Kidney glomerular epithelial cell (primary cell): ENCODE data around the gene WDR11.

Source experiments
- DNase-seq: peaks from one replicate; lab custom pipeline; 2025; lab: John Stamatoyannopoulos, UW

The WDR11 gene

DNA sequence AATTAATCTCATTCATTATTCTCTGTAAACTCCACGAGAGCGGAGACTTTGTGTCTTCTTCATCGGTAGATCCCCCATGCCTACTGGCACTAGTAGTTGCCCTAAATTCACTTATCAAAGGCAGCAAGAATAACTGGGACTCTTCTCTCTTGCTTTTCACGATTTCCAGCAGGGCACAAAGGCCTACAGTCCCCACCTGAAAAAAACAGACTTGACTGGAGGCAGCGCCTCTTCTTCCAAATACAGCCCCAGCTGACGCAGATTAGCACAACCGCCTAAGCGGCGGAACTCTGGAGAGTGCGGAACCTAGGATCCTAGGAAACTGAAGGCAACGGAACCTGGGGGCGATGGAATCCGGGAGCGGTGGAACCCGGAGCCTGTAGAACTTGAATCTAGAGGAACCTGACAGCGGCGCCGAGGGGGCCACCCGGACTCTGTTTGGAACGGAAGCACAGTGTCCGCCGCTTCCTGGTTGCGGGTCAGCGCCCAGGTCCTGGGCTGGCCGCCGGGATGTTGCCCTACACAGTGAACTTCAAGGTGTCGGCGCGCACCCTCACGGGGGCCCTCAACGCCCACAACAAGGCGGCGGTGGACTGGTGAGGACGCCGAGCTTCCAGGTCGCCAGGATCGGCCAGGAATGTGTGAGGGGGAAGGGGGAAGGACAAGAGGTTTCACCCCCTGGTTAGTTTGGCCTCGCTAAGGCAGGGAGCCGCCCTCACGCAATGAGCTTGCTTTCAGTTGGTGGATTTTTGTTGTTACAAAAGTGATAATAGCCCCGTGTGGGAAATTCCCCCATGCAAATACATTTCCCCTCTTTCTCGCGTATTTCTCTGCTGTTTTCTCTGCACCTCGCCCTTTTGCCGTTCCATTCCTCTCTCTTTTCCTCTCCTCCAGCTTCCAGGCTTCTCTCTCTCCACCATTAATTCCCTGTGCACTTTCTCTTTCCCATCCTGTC lies at the start of gene WDR11:
Gene WDR11, plus strand, starts transcription at position 452 of the 955 bp plus-strand sequence. Its CDS starts 59 bp downstream, at position 511.
- DNase-seq: peak; percentile 86

DNA sequence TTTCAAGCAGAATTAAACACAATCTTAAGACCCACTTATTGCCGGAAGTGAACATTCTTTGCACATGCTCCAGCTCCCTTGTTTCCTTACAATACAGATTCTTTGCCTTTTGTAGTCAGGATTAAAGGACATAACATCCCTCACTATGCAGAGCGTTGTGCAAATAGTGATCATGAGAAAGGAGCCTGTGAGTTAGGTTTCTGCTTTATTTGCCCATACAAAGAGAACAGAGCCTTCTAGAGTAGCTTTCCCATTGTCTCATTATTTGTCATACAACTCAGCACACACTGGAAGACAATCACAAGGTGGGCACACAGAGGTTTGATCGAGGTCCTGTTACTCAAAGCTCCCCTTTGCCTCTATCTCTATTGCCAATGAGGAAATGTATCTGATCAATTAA lies 48.2 kb upstream of the WDR11 start:
- DNase-seq: no peak

- DNase-seq: no peak
These were observed 47.2 kb upstream of the WDR11 start for GRCh38 chr10:120803972-120804371.

DNA sequence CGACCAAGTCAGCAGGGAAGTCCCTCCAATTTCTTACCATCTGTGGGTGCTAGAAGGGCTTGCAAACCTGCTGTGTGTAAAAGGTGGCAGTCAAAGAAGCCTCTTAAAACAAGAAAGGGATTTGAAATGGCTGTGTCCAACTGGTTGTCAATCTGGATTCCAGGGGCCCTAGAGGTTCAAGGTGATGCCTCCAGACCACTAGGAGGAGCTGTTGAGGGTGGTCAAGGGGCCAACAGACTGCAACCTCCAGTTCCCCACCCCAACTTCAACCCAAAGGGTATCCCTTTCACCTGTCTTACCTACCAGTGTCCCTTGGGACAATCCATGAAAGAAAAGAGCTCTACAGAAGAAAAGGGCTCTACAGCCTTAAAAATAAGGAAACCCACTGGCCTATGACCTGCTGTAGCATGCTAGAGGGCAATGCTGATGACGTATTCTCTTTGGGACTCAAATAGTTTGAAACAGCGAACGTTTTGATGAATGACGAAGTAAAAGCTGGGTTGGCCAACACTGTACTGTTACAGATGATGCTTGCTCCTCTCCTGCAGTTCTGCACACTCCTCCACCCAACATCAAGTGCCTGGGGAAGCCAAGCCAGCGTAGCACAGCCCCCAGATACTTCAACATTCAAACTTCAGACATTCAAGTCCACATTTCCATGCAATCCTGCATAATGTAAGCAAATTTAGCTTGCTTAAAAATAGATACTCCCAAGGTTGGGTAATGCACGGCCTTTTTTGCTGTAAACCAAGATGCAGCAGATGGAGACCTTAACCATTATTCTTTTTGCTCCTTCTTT lies 45.9 kb upstream of the WDR11 start:
- no peak for DNase-seq

GRCh38 chr10:120806081-120806480 lies 45.1 kb upstream of the WDR11 start:
- no peak for DNase-seq

- no peak for DNase-seq
These were observed 40.9 kb upstream of the WDR11 start for GRCh38 chr10:120810298-120810697.

DNA sequence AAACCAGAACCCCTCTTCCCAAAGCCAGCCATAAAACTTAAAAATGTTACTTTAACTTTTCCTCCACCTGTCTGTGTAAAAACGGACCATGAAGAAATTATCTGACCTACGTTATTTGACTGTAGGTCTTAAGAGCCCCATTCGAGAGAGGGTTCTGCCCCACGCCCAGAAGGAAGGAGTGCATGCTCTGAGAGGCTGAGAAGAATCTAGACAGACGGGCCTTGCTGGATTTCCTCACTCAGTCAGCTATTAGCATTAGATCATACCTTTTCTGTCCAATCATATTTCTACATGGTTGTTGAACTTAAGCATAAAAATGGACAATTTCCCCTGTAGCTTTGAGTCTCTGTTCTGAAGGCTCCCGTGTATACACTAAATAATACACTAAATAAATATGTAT lies 38.1 kb upstream of the WDR11 start:
- DNase-seq: no peak

- no peak for DNase-seq
These were observed 32.9 kb upstream of the WDR11 start for GRCh38 chr10:120818301-120818700.

DNA sequence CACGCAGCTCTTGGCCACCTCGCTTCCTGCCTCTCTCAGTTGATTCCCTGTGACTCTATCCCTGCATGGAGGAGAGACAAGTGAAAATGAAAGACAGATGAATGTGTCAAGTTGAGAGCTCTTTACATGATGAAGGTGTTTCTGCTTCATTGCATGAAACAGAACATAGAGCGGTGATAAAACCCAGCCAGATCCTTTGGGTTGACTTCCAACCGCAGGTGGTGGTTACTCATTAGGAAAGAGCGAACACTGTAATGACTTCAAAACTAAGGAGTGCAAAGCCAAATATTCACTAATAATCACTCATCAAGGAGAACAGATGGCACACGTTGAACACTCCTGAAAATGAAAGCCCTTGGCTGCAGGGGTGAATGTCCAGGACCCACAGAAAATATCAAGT lies 31.8 kb upstream of the WDR11 start:
- DNase-seq: no peak

GRCh38 chr10:120823266-120823665 lies 27.9 kb upstream of the WDR11 start:
- DNase-seq: no peak

DNA sequence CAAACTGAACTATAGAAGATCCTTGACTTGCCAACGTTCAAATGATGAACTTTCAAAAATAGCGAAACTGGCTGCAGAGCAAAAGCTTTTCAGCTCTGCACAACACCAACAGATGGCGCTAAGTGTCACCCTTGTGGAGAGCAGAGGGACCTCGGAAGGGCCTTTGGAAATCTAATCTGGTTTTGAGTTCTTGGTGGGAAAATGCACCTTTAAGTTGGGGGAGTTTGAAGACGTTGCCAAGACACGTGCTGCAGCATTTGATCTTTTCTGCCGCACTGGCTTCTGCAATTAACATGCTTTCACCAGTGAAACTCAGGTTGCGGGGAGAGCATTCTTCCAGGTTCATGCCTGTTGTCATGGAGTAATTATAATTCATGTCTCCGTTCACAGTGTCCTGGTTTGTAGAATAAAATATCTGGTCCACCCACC lies 26.3 kb upstream of the WDR11 start:
- DNase-seq: no peak

GRCh38 chr10:120825878-120826769 lies 25.0 kb upstream of the WDR11 start:
- DNase-seq: no peak

GRCh38 chr10:120827251-120827875 lies 23.8 kb upstream of the WDR11 start:
- DNase-seq: no peak

DNA sequence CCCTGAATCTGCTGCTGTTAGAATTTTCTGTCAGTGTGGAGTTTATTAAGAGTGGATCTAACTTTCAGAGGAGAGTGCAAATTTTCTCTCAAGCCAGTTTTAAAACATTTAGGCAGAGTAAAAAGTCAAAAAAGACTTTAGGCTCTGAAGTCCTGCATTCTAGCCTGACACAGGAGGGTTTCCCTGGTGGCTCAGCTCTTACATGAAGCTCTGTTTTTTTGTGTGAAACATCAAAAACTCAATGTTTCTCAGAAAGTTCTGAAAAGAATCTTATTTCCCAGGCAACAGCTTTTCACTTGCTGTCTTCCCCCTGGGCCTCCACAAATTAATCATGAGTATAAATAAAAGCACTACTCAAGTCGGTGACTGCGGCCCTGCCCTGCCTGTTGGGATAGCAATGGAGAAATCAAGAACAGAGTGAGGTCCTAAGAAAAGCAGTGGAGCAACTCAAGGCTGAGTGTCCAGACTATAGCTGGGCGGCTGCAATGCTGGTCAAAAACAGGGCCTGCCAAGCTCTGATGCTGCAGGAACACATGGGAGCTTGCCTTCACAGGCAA lies 22.3 kb upstream of the WDR11 start:
- DNase-seq: no peak

GRCh38 chr10:120832106-120832505 lies 19.1 kb upstream of the WDR11 start:
- DNase-seq: no peak

DNA sequence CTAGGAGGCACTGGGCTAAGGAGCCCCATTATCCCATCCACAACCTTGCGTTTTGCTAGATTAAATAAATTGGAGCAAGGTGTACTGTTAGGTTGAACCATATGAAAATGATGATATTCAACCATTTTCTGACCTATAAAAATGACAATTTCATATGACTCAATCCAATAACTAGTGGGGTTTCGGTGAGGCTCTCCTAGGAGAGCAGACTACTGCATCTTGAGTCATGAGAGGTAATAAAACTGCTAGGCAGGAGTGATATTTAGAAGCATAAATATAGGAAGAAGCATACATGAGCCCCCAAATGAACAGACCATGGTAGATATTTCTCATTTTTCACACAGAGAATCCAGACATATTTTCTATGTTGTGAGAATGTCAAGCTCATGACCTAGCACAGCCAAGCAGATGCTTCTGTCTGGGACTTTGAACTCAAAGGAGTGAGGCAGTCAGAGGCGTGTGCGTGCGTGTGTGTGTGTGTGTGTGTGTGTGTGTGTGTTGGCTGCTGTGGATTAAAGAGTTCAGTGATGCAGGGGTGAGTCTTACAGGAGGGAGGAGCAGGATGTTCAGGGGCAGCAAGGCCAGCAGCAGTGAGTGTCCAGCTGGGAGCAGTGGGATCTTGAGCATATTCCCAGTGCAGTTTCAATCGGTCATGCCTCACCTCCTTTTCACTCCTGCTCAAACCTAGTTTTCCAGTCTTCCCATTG lies 17.8 kb upstream of the WDR11 start:
- DNase-seq: no peak

DNA sequence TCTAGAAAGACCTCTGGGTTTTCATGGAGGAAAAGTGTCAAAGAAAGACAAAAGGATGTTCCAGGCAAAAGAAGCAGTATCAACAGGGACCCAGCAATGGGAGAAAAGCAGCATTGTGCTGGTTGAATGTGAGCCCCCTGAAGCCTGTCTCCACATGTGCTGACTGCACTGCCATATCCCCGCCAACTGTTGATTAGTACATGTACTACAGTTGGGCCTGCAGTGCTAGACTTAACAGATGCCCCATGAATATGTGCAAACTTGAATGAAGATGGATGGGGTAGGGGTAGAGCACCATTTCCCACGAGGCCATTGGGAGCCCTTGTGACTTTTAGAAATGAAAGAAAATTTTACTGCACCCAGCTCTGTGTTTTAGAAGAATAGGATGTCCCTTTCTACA lies 15.6 kb upstream of the WDR11 start:
- no peak for DNase-seq

DNA sequence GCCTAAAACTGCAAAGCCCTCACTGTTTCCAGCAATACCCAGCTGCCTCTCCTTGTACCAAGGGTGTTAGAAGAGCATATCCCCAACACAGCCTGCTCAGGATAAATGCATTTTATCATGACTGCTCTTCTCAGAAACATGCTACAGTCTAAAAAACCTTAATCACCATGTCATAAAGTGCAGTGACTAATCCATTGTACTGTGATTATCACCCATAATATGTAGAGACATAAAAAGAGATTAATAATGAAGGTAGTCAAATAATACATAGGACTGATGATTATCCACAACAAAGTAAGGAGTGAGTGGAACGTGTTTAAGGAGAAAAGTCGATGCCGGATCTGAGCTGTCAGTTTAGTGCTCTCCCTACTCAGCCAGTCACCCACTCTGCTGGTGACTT lies 12.2 kb upstream of the WDR11 start:
- DNase-seq: no peak

DNA sequence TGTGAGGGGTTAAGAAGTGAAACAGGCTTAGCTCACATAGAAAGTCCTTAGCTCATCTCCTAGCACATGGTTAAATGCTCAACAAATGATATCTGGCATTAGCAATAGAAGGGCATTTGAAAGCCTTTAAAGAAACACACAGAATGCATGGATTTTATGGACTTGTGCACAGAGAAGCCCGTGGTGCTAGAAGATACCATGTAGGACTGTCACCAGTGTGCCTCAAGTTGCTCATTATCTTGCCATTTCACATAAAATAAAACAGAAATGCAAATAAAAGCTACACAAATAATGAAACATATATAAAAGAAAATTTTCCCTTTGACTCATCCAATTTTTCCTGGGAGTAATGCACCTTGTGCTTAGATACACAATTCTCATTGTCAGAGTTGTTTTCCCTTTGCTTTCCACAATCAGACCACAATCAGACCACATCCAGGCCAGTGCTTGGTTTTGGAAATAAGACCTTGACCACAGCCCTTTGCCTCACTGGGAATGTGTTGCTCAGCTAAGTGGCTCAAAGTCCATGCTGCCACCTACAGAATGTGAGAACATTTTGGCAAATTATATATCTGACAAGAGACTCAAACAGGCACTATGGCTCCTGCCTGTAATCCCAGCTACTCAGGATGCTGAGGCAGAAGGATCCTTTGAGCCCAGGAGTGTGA lies 9.5 kb upstream of the WDR11 start:
- DNase-seq: no peak

GRCh38 chr10:120854388-120854787 lies 3.2 kb downstream of the WDR11 start:
- DNase-seq: no peak
